GM18858 (cell line): ENCODE measurements around the gene CD320.
"Not testable (repeated sequence)": the region's sequence is repeated elsewhere in the genome, so short reads cannot be mapped to it uniquely, and the experiment has no call there.

ENCODE experiments used
- ATAC-seq: cut with Tn5 transposase; IDR thresholded peaks from one replicate; pipeline ENCODE4 v1.9.1; 2021; ENCODE audit not compliant: unreplicated experiment

The CD320 gene

DNA sequence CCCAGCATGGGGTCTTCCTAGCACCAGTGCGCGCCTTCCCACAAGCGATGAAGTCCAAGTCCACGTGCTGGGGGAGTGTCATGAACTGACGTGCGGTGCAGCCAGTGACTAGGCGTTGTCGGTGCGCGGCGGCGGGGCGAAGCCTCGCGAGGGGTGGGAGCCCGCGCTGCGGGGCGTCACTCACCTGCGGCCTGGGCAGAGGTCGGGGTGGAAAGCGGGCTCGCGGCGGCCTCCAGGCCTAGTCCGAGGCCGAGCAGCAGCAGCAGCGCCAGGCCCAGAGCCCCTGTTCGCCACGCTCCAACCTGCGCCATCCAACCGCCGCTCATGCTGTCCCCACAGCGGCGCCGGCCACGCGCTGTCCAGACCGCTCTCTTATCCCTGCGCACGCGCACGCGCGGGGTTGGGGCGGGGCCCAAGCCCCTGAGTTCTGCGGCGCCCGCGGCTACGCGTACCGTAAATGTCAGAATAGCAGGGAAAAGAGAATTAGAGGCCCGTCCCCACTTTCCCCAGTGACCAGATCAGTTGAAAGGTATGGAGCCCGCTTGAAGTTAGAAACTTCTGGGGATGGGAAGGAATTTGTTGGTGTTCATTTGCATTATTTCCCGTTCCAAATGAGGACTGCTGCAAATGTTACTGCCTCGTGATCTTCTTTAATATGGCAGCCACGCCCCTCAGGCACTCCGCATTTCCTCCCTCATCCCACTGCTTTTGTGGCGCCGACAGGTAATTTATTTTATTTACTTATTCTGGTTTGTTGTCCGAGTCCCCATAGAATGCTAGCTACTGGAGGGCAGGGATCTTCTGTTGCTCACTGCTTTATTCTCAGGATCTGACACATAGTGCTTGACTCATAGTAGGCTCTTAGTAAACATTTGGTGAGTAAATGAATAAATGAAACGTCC, at the start of gene CD320:
Gene CD320, minus strand, starts transcription at position 394 of the 902 bp plus-strand sequence. Its CDS starts 68 bp downstream, at position 326.
- peak; percentile 64 for ATAC-seq

DNA sequence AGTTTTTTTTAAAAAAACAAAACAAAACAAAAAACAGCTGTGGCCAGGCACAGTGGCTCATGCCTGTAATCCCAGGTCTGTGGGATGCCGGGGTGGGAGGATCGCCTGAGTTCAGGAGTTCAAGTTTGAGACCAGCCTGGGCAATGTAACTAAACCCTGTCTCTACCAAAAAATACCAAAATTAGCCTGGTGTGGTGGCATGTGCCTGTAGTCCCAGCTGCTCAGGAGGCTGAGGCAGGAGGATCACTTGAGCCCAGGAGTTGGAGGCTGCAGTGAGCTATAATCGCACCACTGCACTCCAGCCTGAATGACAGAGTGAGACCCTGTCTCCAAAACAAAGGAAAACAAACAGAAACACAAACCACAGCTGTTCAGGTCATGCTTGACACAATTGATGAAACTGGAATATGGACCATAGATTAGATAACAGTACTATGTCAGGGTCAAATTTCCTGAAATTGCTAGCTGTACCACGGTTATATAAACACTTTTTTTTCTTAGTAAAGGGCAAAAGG, 48.9 kb upstream of the CD320 start:
- ATAC-seq = no peak

DNA sequence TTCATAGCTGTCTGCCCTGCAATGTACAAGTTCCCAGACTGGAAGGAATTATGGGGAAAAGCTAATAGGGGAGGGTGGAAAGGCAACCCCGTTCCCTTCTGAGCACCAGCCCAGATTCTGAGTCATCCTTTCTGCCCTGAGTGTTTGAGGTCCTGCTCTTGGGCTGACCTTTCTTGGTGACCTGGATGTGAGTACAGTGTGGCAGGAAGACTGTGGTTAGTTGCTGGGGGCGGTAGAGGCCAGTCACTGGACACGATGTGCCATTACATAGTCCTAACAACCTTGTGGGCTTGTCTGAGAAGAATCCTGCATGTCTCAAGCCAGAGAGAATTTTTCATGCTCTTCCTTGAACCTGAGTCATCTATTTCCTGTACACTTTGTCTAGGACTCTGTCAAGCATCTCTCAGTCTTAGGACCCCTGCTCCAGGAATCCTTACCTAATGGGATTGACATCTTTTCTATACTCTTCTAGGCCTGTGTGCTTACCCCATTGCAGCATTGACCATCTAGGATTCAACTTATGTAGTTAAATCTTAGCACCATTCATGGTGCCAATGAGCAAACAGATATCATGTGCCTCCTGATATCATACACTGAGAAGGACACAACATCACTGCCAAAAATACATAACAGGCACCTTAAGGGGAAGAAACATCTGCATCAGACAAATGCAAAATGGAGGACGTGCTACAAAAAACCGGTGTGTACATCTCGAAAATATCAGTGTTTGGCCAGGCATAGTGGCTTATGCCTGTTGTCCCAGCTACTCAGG, 47.7 kb upstream of the CD320 start:
- no peak for ATAC-seq

DNA sequence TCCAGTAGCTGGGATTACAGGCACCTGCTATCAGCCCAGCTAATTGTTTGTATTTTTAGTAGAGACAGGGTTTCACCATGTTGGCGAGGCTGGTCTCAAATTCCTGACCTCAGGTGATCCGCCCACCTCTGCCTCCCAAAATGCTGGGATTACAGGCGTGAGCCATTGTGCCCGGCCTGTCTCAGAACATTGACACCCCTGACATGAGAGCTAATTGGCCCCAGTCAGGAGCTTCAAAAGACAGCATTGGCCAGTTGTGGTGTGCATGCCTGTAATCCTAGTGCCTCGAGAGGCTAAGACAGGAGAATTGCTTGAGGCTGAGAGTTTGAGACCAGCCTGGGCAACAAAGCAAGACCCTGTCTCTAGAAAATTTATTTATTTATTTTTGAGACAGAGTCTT, 44.7 kb upstream of the CD320 start:
- ATAC-seq = not testable (repeated sequence)

DNA sequence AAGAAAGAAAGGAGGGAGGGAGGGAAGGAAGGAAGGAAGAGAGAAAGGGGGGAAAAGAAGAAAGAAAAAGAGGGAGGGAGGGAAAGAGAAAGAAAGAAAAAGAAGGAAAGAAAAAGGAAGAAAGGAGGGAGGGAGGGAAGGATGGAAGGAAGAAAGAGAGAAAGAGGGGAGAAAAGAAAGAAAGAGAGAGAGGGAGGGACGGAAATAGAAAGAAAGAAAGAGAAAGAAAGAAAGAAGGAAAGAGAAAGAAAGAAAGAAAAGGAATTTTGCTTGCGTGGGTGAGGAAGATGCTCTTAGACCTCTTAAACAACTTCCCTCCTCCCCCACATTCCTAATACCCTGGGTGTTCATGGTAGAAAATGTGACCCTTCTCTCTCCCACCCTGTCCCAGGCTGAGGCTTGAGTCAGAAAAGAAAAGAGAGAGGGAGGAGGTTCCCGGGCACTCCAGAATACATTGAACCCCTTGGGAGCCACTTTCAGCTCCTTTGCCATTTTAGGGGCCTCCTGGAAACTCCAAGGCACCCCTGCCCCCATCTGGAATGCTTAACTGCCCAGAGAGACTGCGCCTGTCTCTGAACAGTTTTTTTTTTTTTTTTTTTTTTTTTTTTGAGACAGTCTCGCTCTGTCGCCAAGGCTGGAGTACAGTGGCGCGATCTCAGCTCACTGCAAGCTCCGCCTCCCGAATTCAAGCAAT, 44.1 kb upstream of the CD320 start:
- ATAC-seq = no peak

DNA sequence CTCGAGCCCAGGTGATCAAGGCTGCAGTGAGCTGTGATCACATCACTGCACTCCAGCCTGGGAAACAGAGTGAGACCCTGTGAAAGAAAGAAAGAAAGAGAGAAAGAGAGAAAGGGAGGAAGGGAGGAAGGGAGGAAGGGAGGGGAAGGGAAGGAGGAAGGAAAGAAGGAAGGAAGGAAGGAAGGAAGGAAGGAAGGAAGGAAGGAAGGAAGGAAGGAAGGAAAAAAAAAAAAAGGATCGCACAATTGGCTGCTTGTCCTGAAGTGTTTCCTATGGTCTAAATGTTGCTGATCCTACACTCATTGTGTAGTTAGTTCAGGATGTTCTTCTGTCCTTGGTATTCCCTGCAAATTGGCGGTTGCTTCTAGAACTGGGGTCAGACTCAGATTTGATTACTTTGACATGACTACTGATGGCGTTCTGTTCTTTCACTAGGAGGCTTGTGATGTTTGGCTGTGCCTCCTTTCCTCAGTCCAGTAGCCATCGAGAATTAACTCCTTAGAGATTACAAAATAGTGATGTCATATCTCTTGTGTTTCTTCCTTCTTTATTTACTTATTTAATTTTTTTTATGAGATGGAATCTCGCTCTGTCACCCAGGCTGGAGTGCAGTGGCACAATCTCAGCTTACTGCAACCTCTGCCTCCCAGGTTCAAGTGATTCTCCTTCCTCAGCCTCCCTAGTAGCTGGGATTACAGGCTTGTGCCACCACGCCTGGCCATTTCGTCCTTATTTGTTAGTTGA, 41.6 kb upstream of the CD320 start:
- ATAC-seq = not testable (repeated sequence)

DNA sequence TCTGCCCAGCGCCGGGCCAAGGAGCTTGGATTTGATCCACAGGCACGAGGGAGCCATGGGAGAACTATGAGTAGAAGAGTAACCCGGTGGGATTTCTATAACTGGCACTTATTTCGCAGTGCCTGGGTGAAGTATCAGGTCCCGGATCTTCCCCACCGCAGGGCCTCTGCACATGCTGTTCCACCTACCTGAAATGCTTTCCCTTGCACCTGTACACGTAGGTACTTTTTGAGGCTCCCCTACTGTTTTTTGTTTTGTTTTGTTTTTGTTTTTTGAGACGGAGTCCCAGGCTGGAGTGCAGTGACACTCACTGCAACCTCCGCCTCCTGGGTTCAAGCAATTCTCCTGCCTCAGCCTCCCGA, 35.3 kb upstream of the CD320 start:
- no peak for ATAC-seq

DNA sequence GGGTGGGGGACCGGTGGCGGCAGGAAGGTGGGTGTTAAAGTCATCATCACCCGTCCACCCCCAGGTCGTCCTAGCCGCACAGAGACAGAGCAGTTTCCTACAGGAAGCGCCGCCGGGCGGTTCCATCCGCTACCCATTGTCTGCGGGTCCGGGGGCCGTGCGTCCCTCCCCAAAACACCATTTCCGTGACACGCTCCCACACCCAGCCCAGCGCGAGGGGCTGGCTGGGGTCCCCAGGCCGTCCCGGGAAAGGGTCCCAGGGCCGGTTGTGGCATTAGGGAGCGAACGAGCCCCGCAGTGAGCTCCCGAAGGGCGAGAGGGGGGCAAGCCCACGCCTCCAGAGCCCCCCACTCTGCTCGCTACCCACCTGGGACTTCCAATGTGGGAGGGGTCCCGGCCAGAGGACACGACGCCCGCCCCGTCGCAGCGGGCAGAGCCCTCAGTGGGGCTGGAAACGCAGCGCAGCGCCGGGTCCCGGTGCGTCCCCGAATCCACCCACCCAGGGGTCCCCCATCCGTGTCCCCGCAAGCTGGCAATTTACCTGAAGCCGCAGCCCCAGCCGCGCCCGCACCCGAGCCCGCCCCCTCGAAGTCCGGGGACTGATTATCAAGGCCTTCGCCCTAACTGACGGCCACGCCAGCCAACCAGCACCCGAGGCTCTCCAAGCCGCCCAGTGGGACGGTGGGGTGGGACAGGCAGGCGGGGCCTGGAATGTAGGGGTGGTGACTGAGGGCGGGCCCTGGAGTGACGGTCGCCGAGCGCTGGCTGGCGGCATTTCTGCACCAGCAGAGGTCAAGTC, 34.7 kb upstream of the CD320 start, which contains the start of gene KANK3:
Gene KANK3, minus strand, starts transcription at position 579 of the 799 bp plus-strand sequence. CDS start 5,434 bp downstream, outside the sequence.
- ATAC-seq = no peak

DNA sequence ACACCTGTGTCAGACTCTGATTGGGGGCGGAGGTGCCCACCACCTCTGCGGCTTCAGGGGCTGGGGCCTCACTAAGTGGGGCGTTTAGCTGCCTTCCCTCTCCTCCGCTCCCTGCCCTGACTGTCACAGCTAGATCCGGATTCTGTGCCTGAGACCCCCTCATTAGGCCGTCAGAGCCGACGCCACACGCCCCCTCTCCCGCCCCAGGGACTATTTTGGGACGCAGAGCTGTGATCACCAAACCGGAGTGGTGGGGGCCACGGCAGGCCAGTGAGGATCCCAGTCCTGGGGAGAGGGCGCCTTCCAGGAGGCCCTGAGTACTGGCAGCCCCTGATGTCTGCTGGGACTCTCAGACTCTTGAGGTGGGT, 34.1 kb upstream of the CD320 start:
- no peak for ATAC-seq

DNA sequence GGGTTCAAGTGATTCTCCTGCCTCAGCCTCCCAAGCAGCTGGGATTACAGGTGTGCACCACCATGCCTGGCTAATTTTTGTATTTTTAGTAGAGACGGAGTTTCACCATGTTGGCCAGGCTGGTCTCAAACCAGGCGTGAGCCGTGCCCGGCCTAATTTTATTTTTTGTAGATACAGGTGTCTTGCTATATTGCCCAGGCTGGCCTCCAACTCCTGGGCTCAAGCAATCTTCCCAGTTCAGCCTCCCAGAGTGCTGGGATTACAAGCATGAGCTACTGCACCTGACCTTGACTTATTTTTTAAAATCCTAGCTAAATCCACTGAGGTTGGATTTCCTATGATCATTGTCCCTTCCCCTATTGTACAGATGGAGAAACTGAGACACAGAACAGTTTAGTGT, 33.3 kb upstream of the CD320 start:
- ATAC-seq = not testable (repeated sequence)

DNA sequence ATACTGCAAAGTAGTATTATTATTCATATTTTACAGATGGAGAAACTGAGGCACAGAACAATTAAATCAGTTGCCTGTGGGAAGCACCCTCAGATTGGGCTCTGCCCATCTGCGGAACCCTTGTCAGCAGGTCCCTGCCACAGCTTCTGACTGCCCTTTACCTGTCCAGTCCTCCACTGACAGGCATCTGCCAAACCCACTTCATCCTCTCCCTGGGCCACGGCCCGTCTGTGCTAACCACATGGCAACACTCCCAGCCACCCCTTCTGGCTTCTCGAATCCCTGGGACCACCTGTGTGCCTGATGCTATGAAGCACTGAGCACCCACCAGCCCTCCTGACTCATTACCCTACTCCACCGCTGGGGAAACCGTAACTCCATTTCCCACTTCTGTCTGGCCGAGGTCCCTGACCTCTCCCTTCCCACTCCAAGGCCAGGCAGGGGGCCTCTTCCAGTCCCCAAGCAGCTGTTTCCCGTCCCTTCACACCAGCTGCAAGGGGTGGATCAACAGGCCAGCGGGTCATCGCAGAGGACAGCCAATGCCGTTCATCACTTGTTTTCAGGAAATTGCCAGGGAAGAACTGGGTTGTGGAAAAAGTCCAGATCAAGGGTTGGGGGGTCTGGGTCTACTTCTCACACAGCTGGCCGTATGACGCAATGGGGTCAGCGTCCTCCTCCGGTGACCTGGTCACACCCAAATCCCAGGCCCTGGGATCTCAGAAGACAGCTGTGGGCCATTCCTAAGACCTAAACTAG, 32.4 kb upstream of the CD320 start:
- ATAC-seq = no peak

DNA sequence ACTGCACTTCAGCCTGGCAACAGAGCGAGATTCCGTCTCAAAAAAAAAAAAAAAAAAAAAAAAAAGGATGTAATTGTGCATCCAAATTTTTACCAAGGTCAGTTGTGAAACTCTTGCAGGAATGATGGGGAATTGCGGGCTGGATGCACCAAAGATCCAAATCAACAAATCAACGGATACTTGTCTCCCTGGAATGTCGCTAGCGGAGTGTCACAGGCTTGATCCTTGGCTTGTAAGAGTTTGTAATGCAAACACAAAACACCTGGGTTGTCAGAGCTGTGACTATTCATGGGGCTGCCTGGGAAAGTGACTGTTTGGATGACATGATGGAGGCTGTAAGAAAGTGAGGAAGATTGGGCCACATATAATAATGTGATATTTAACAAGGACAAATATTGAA, 30.7 kb upstream of the CD320 start:
- ATAC-seq = no peak

DNA sequence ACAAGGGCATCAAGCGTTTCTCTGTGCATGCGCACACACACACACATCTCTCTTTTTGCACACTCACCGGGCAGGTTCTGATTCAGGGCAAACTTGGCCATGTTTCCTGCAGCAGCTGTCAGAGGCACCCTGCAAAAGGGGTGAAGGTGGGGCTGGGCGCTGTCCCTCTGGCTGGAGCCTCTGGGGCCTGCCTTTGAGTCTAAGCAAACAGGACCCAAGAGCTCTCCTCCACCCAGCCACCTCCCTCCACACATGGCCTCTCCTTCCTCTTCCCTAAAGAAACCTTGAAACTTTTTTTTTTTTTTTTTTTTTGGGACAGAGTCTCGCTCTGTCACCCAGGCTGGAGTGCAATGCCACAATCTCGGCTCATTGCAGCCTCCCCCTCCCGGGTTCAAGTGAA, 29.6 kb upstream of the CD320 start:
- no peak for ATAC-seq

DNA sequence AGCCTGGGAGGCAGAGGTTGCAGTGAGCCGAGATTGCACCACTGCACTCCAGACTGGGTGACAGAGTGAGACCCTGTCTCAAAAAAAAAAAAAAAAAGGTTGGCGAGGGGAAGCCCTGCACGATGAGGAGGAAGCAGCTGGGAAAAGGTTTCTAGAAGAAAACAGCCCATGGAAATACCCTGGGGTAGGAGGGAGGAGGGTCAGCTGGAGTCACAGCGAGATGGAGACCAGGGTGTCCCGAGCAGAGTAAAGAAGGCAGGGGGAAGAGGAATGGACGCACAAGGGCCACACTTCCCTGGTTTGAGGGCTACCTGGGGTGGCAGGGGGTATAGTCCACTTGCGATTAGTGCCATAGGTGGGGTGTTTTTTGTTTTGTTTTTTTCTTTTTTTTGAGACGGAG, 28.5 kb upstream of the CD320 start:
- no peak for ATAC-seq

DNA sequence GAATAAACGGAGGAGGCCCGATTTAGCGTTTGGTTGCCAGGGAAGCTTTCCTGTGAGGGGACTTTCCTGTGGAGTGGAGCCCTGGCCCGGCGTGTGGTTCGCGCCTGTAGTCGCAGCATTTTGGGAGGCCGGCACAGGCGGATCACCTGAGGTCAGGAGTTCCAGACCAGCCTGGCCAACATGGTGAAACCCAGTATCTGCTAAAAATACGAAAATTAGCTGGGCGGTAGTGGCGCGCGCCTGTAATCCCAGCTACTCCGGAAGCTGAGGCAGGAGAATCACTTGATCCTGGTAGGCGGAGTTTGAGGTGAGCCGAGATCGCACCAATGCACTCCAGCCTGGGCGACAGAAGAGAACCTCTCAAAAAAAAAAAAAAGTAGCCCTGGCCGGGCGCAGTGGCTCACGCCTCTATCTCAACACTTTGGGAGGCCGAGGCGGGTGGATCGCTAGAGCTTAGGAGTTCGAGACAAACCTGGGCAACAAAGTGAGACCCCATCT, 28.0 kb upstream of the CD320 start:
- no peak for ATAC-seq

DNA sequence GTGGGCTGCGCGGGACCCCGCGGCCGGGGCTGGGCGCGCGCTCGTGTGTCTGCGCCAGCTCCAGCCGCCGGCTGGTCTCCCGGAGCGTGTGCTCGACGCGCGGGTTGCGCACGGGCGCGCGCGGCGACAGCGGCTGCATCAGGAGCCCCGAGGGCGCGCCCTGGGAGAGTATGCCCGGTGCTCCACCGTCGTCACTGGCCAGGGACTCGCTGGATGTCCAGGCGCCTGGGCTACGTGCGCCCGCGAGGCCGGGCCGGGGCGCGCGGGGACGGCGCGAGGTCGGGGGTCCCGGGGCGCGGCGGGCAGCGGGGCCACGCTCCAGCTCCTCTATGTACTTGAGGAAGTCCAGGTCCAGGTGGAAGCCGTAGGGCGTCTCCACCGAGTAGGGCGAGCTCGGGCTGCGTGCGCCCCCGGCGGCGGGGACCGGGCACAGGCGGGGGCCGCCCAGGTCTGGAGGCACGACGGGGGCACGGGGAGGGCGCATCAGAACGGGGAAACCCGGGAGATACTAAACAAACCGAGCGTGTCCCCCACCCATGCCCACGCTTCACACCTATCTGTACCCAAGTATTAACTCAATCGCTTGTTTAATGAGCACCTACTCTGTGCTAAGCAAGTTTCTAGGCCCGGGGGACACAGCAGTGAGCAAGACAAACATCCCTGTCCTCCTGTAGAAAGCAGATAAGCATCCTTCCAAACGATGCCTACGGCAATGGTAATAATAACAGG, 27.3 kb upstream of the CD320 start:
- no peak for ATAC-seq

DNA sequence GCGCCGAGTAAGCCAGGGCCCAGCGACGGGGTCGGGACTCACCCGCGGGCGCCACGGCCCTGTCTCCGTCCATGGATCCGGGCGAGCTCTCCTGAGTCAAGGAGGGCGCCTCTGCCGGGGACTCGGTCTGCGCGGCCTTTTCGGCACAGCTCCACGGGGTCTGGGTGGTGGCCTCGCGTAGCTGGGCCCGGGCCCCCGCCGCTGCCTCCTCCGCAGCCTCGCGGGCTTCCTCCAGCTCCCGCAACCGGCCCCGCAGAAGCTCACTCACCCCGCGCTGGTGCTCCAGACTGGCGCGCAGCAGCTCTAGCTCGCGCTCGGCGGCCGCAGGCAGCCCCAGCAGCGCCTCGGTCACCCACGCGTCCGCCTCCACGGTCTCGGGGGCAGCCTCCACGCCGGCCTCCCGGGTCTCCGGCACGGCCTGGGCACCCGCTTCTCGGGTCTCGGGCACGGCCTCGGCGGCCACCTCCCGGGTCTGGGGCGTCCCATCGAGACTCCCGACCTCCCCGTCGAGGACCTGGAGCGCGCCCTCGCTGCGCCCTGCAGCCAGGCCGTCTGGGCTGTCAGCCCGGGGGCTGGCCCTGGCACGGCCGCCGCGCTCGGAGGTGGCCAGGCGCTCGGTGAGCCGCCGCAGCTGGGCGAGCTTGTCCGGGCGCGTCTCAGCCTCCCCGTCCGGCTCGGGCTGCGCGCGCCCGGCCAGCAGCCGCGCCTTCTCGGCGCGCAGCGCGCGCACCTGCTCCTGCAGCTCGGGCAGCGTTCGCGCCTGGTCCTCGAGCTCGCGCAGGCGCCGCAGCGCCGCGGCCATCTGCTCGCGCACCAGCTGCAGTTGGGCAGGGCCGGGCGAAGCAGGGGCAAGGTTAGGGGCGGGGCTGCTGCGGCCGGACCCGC, 26.5 kb upstream of the CD320 start:
- no peak for ATAC-seq
